NOMO-1 treated with DMSO at 0.1 percent for 48 hours (cell line): ENCODE measurements around the gene RASGRF2.

ENCODE experiments used
- DNase-seq: peaks from one replicate; lab custom pipeline; 2025; ENCODE audit not compliant: unreplicated experiment; lab: John Stamatoyannopoulos, UW

The RASGRF2 gene

GRCh38 chr5:81067406-81067805 lies 107.2 kb downstream of the RASGRF2 start:
- DNase-seq: no peak

GRCh38 chr5:81068063-81068462 lies 107.9 kb downstream of the RASGRF2 start:
- DNase-seq: no peak

- no peak for DNase-seq
Observed at GRCh38 chr5:81068635-81069034, 108.5 kb downstream of the RASGRF2 start.

GRCh38 chr5:81069990-81070389 lies 109.8 kb downstream of the RASGRF2 start:
- DNase-seq: no peak

GRCh38 chr5:81070571-81071255 lies 110.5 kb downstream of the RASGRF2 start:
- DNase-seq: no peak

- DNase-seq: no peak
Observed at GRCh38 chr5:81075041-81075440, 114.9 kb downstream of the RASGRF2 start.

- no peak for DNase-seq
Observed at GRCh38 chr5:81077105-81077504, 116.9 kb downstream of the RASGRF2 start.

- DNase-seq: no peak
Observed at GRCh38 chr5:81078930-81079329, 118.8 kb downstream of the RASGRF2 start.

- no peak for DNase-seq
Observed at GRCh38 chr5:81080809-81081460, 120.8 kb downstream of the RASGRF2 start.

- no peak for DNase-seq
Observed at GRCh38 chr5:81081461-81081835, 121.3 kb downstream of the RASGRF2 start.

GRCh38 chr5:81086881-81087281 lies 126.7 kb downstream of the RASGRF2 start:
- no peak for DNase-seq

GRCh38 chr5:81091199-81091598 lies 131.0 kb downstream of the RASGRF2 start:
- no peak for DNase-seq

- DNase-seq: no peak
Observed at GRCh38 chr5:81093536-81094196, 133.5 kb downstream of the RASGRF2 start.

GRCh38 chr5:81095835-81096234 lies 135.7 kb downstream of the RASGRF2 start:
- no peak for DNase-seq

- no peak for DNase-seq
Observed at GRCh38 chr5:81097713-81098112, 137.6 kb downstream of the RASGRF2 start.

GRCh38 chr5:81105261-81105877 lies 145.2 kb downstream of the RASGRF2 start:
- DNase-seq: no peak

- DNase-seq: no peak
Observed at GRCh38 chr5:81115261-81115660, 155.1 kb downstream of the RASGRF2 start.

- no peak for DNase-seq
Observed at GRCh38 chr5:81117566-81117965, 157.4 kb downstream of the RASGRF2 start.

- DNase-seq: no peak
Observed at GRCh38 chr5:81121273-81121672, 161.1 kb downstream of the RASGRF2 start.

GRCh38 chr5:81121836-81122630 lies 161.9 kb downstream of the RASGRF2 start:
- DNase-seq: no peak

- peak; percentile 28 for DNase-seq
Observed at GRCh38 chr5:81124689-81125088, 164.5 kb downstream of the RASGRF2 start.
